SK-N-SH (cell line): ENCODE data around the gene POM121L12.

Source experiments
- CTCF ChIP-seq: fragments of 200-600 bp; sonication (generic); IDR thresholded peaks from 2 replicates; pipeline ENCODE4 v1.6.1; 2017; ENCODE audit warnings: antibody characterized with exemption, mild to moderate bottlenecking, moderate library complexity
- ELF1 ChIP-seq: IDR thresholded peaks from 2 replicates; pipeline ENCODE4 v1.4.0; 2012
- NFIC ChIP-seq: IDR thresholded peaks from 2 replicates; pipeline ENCODE4 v1.4.0; 2012; ENCODE audit warnings: borderline replicate concordance
- RFX5 ChIP-seq: IDR thresholded peaks from 2 replicates; pipeline ENCODE4 v1.6.1; 2012; ENCODE audit warnings: mild to moderate bottlenecking, improper control_type of control experiment, low read length
- SMC3 ChIP-seq: IDR thresholded peaks from 2 replicates; pipeline ENCODE4 v1.6.1; 2012; ENCODE audit warnings: low read depth, low read length, improper control_type of control experiment
- TEAD4 ChIP-seq: IDR thresholded peaks from 2 replicates; pipeline ENCODE4 v1.4.0; 2012; ENCODE audit warnings: mild to moderate bottlenecking, borderline replicate concordance; ENCODE audit not compliant: insufficient read depth

GRCh38 chr7:53060066-53060465, 24.6 kb downstream of the POM121L12 start:
- TF ChIP-seq RFX5: no peak
- no peak for TF ChIP-seq TEAD4
- no peak for TF ChIP-seq NFIC
- no peak for TF ChIP-seq SMC3
- no peak for TF ChIP-seq CTCF
- no peak for TF ChIP-seq ELF1
